Brain pericyte (primary cell): Measurements from ENCODE around the gene HOXC5.
"Not testable (repeated sequence)": the region's sequence is repeated elsewhere in the genome, so short reads cannot be mapped to it uniquely, and the experiment has no call there.

Source experiments
- DNase-seq: peaks from one replicate; pipeline ENCODE4 v3.0.0-alpha.2; 2012; ENCODE audit warnings: low read depth, low spot score

Gene HOXC5

DNA sequence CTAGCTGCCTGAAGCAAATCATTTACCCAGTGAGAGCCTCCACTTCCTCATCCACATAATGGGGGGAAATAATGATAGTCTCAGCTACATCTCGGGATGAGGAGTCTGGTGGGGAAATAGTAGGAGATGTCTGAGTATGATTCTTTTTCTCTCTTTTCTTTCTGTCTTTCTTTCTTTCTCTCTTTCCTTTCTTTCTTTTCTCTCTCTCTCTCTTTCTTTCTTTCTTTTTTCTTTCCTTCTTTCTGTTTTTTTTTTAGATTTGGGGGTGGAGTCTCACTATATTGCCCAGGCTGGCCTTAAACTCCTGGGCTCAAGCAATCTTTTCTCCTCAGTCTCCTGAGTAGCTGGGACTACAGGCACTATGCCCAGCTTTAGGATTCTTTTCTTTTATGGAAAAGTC lies 33.6 kb downstream of the HOXC5 start:
- DNase-seq, result no peak

GRCh38 chr12:54068418-54069070 lies 35.7 kb downstream of the HOXC5 start:
- DNase-seq, result no peak

GRCh38 chr12:54071942-54072341 lies 39.1 kb downstream of the HOXC5 start:
- no peak for DNase-seq

DNA sequence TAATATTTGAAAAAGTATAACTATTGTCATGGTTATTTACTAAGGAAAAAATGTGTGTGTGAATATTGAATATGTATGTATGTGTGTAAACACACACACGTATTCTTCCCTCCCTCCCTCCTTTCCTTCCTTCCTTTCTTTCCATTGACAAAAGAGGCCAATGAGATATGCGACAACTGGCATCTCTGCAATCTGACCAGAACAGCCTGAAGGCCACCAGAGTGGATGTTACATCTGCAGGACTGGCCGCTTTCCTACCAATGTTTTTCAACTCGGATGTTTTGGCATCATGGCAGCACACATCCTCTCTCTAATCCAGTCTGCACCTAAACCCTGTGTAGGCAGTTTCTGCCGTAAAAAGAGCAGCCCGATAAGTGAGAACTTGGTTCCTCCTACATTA lies 41.5 kb downstream of the HOXC5 start:
- no peak for DNase-seq

GRCh38 chr12:54075409-54075808 lies 42.6 kb downstream of the HOXC5 start:
- DNase-seq, result no peak

- DNase-seq, result no peak
These were observed 43.1 kb downstream of the HOXC5 start for GRCh38 chr12:54075974-54076373.

- DNase-seq, result not testable (repeated sequence)
These were observed 45.0 kb downstream of the HOXC5 start for GRCh38 chr12:54077843-54078242.

- not testable (repeated sequence) for DNase-seq
These were observed 46.3 kb downstream of the HOXC5 start for GRCh38 chr12:54079115-54079514.

DNA sequence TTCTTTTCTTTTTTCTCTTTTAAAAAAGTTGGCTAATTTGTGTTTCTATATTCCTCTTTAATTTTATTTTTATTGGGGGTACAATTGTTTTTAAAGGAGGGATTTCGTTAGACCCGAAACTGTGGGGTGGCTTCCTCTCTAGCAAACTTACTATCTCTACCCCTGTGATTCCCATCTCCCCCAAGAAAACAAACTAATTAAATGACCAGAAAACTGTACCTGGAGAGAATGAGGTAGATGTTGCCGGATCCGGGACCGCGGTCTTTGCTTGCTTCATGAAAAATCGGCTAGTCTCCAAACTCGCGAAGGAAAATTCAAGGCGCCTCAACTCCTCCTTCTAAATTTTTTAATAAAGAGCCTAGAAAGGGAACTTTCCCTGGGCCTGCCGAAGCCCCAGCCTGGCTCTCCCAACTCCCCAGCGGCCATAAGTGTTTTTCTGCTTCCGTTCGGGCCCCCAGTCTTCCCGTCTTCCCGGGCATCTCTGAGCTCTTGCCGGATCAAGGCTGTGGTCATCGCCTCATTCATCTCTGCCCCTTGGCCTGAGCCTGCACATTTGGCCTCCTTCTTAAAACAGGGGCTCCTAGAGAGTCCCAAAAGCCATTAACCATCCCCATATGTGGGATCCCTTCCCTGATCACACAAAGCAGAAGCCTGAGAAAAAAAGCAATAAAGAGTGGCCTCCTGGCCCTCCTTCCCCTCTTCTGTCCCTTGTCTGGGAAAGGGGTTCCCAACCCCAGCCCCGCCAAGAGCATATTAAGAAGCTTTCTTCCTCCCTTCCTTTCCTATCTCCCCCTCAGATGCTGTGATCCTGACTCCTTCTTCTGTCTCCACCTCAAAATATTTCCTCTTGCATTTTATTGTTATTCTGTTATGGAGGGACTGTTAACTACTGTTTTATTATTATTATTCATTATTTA lies 47.4 kb downstream of the HOXC5 start:
- not testable (repeated sequence) for DNase-seq

DNA sequence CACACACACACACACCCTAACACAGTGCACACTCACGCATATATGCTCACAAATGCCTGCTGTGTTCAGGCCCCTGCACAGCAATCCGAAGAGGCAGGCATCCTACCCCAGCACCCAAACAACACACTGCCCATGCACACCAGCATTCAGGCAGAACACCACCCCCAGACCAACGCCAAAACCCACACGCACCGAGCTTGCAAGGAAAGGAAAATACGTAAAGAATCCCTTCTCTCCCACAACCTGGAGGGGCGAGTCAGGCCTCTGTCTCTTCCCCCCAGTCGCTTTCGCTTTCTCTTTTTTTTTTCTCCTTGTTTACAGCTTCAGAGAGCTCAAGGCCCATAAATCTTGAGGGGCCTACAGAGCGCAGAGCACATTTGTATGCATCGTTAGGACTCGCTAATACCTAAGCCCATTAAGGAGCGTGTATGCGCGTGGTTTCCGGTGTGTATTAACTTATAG lies 48.2 kb downstream of the HOXC5 start:
- not testable (repeated sequence) for DNase-seq

DNA sequence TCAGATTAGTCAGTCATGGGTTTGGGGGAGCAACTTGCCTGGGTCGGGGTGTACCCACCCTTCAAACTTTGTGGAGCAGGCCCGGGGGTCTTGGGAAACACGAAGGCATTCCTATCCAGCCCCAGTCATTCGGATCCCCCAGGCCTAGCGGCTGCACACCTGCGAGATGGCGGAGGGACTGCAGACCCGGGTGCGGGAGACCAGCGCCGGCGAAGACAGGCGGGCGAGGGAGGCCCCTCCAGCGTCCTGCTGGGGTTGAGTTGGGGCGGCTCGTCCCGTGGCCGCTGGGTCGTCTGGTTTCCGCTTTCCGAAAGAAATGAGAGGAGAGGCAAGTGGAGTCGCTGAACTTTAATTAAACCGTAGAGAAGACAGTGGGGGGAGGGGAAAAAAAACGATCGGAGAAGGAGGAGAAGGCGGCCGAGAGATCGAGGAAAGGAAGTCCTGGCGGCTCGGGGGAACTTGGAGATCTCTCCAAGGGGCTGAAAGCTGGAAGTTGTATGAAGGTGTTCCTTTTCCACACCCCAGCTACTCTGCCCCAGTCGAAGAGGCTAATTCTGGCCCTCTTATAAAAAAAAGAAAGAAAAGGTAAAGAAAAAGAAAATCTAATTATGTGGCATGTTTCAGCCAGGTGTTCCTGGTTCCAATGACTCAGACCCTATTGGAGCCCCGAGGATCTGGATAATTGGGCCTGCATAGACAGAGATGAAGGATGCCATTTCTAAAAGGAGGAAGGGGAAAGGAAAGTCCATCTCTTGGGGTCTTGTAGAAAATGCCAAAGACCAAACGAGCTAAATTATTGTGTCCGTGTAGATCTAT lies 48.9 kb downstream of the HOXC5 start:
- not testable (repeated sequence) for DNase-seq

- no peak for DNase-seq
These were observed 49.6 kb downstream of the HOXC5 start for GRCh38 chr12:54082397-54082892.
